Endothelial cell of umbilical vein (primary cell): ENCODE measurements around the gene COA4. TPM values are rescaled to one million over a fixed set of nuclear protein-coding genes. Genes with fewer than 3 reads are reported as not detected.

Source experiments
- BruUV-seq: library from RNA; stranded (reverse); fragments of 400-500 nt; replicated peaks from 2 replicates; lab custom pipeline; 2021; lab: Mats Ljungman, UMichigan
- CTCF ChIA-PET: fragments of 300-600, 350-600 bp; sonication (Branson Sonifier 250); formaldehyde crosslinking; loops from one replicate; lab custom pipeline; 2021; ENCODE audit warnings: antibody characterized with exemption, inconsistent platforms; lab: Charles Lee
- POLR2A ChIA-PET: fragments of 300-600, 350-600 bp; sonication (Branson Sonifier 250); formaldehyde crosslinking; loops from one replicate; lab custom pipeline; 2021; ENCODE audit warnings: antibody characterized with exemption, inconsistent platforms; lab: Charles Lee
- DNase-seq: peaks from one replicate; pipeline ENCODE4 v3.0.0-alpha.2; 2011; ENCODE audit warnings: low read depth, low spot score
- FAIRE-seq: peaks from 2 replicates; lab custom pipeline; 2011; peaks lifted over from hg19 to GRCh38; lab: Jason Lieb, UNC
- H2AFZ ChIP-seq: 2 replicates; pipeline ENCODE4 v1.6.0; 2012; ENCODE audit warnings: low read depth, low read length, control low read depth, inconsistent platforms
- H3K27ac ChIP-seq: 2 replicates; pipeline ENCODE4 v1.5.1; 2011; ENCODE audit warnings: low read depth, mild to moderate bottlenecking, control low read depth, low read length, moderate library complexity; ENCODE audit not compliant: insufficient read depth
- H3K27me3 ChIP-seq, 2 experiments: 2 replicates each; pipeline versions ENCODE4 v1.6.0 to v1.6.1; 2011; ENCODE audit warnings: low read length in 2 of 2, mixed read lengths in 1 of 2; ENCODE audit not compliant: control insufficient read depth in 2 of 2, insufficient read depth in 2 of 2
- H3K36me3 ChIP-seq, 2 experiments: 2 replicates in 1 of 2; 3 replicates in 1 of 2; pipeline ENCODE4 v1.5.1; 2011; ENCODE audit warnings: low read length in 2 of 2, mild to moderate bottlenecking in 1 of 2, moderate library complexity in 1 of 2; ENCODE audit not compliant: control insufficient read depth in 2 of 2, insufficient read depth in 2 of 2; ENCODE audit errors: extremely low read depth in 1 of 2
- H3K4me1 ChIP-seq: 3 replicates; pipeline ENCODE4 v1.5.1; 2011; ENCODE audit warnings: mild to moderate bottlenecking, low read length; ENCODE audit not compliant: control insufficient read depth, insufficient read depth; ENCODE audit errors: extremely low read depth
- H3K4me2 ChIP-seq: 2 replicates; pipeline ENCODE4 v1.6.1; 2011; ENCODE audit warnings: low read length, control low read depth, mixed read lengths; ENCODE audit not compliant: insufficient read depth
- H3K4me3 ChIP-seq, 3 experiments: fragments of 200-600 bp in 1 of 3; sonication (generic), shearing (Covaris generic) in 1 of 3; replicated peaks in 1 of 3; 2 replicates each; pipeline ENCODE4 v1.5.1; 2011 to 2016; ENCODE audit warnings: control low read depth in 3 of 3, low read length in 3 of 3, mild to moderate bottlenecking in 2 of 3, inconsistent platforms in 1 of 3, low read depth in 1 of 3, moderate library complexity in 1 of 3; ENCODE audit not compliant: insufficient read depth in 1 of 3
- H3K79me2 ChIP-seq: 2 replicates; pipeline ENCODE4 v1.6.0; 2012; ENCODE audit warnings: low read length, inconsistent platforms; ENCODE audit not compliant: control insufficient read depth, insufficient read depth
- H3K9ac ChIP-seq: replicated peaks from 2 replicates; pipeline ENCODE3; 2011; ENCODE audit warnings: low read length, control low read depth; ENCODE audit not compliant: insufficient read depth; ENCODE audit errors: extremely low read depth
- H3K9me1 ChIP-seq: replicated peaks from 3 replicates; pipeline ENCODE4 v1.6.0; 2011; ENCODE audit warnings: mild to moderate bottlenecking, low read length; ENCODE audit not compliant: control insufficient read depth, insufficient read depth; ENCODE audit errors: extremely low read depth
- H3K9me3 ChIP-seq: replicated peaks from 2 replicates; pipeline ENCODE4 v1.5.1; 2012; ENCODE audit warnings: low read length, inconsistent platforms; ENCODE audit not compliant: control insufficient read depth, insufficient read depth
- H4K20me1 ChIP-seq: replicated peaks from 2 replicates; pipeline ENCODE3; 2011; ENCODE audit warnings: mild to moderate bottlenecking, low read length; ENCODE audit not compliant: control insufficient read depth, insufficient read depth; ENCODE audit errors: extremely low read depth
- CTCF ChIP-seq, 2 donors: IDR thresholded peaks; 1 replicate in 1 of 2; 2 replicates in 1 of 2; pipeline ENCODE4 v1.5.1; 2011; ENCODE audit warnings: low read length in 2 of 2, mild to moderate bottlenecking in 2 of 2, moderate library complexity in 2 of 2, control low read depth in 1 of 2, inconsistent platforms in 1 of 2, low read depth in 1 of 2; ENCODE audit not compliant: insufficient read depth in 1 of 2; ENCODE audit errors: extremely low read depth in 1 of 2
- EZH2 ChIP-seq: IDR thresholded peaks from 2 replicates; pipeline ENCODE4 v1.6.1; 2012; ENCODE audit warnings: borderline replicate concordance, low read depth, mild to moderate bottlenecking, moderate library complexity, low read length, inconsistent platforms; ENCODE audit not compliant: severe bottlenecking
- FOS ChIP-seq: IDR thresholded peaks from 2 replicates; pipeline ENCODE4 v1.6.1; 2011; ENCODE audit warnings: mild to moderate bottlenecking, low read length, moderate library complexity, borderline replicate concordance; ENCODE audit not compliant: insufficient read depth
- GATA2 ChIP-seq: IDR thresholded peaks from 2 replicates; pipeline ENCODE4 v1.7.0; 2011; ENCODE audit warnings: low read depth, mild to moderate bottlenecking, moderate library complexity, mixed read lengths, low read length; ENCODE audit not compliant: insufficient read length, insufficient read depth
- JUN ChIP-seq: IDR thresholded peaks from 2 replicates; pipeline ENCODE4 v1.6.1; 2011; ENCODE audit warnings: borderline replicate concordance, low read depth; ENCODE audit not compliant: insufficient read length, insufficient read depth
- MAX ChIP-seq: IDR thresholded peaks from 2 replicates; pipeline ENCODE4 v1.6.1; 2011; ENCODE audit not compliant: insufficient read depth, insufficient read length
- MYC ChIP-seq: IDR thresholded peaks from one replicate; pipeline ENCODE4 v1.6.1; 2011; ENCODE audit warnings: mild to moderate bottlenecking, low read depth, low read length
- POLR2A ChIP-seq: IDR thresholded peaks from 2 replicates; pipeline ENCODE4 v1.6.1; 2012; ENCODE audit warnings: low read depth, mild to moderate bottlenecking, control low read depth, low read length
- POLR2AphosphoS5 ChIP-seq: IDR thresholded peaks from 2 replicates; pipeline ENCODE4 v1.6.1; 2012; ENCODE audit warnings: low read depth, mild to moderate bottlenecking, control low read depth, low read length, moderate library complexity; ENCODE audit not compliant: insufficient read depth
- dilution Hi-C: fragments of 300-500 bp; cut with MboI; formaldehyde crosslinking; loops from one replicate; pipeline ENCODE4 v1.15.0; 2019; ENCODE audit warnings: low sequenced_read_pairs; ENCODE audit not compliant: extremely low pct_ligation_motif_present
- intact Hi-C: fragments of 100-400 bp; cut with micrococcal nuclease; formaldehyde crosslinking; loops from one replicate; pipeline ENCODE4 v1.10.0; 2022
- polyA plus RNA-seq, 4 experiments: library from polyadenylated mRNA; depleted of rRNA in 3 of 4; stranded (reverse) in 3 of 4; unstranded in 1 of 4; fragments of >200 nt; gene quantifications; 2 replicates each; pipeline versions ENCODE4 v1.2.1 to v1.2.3, GENCODE V29; 2011 to 2012; ENCODE audit warnings: missing spikeins in 1 of 4
- total RNA-seq: library from RNA; stranded (reverse); gene quantifications from 2 replicates; pipeline ENCODE4 v1.2.3, GENCODE V29; 2021

The COA4 gene
- total and polyA plus RNA-seq, 2 donors (not counting 3 experiments of a cell fraction or from before 2014, with no cell fraction given): 58.1 to 120 TPM

- H3K9me3 ChIP-seq: no peaks in the 10 kb centered on the region
- ChIA-PET POLR2A (interaction anchor here (0.6 kb wide), 1 partner anchor 88 kb away, joined by 6 read pairs; no protein-coding TSS in a partner anchor), CTCF (interaction anchor here (0.6 kb wide), 1 partner anchor 306 kb away, joined by 3 read pairs; no protein-coding TSS in a partner anchor)
- no peak for FAIRE-seq
- intact Hi-C loops: no loop called here
- H3K4me1 ChIP-seq: no peaks in the 10 kb centered on the region
- no peak overlapping the region for H3K9ac ChIP-seq
- no peak overlapping the region for H3K27ac ChIP-seq
- no TSS peak for BruUV-seq
- TF ChIP-seq GATA2: no peak
- no peak for TF ChIP-seq JUN
- TF ChIP-seq POLR2A: no peak
- TF ChIP-seq MAX: no peak
- TF ChIP-seq POLR2AphosphoS5: no peak
- TF ChIP-seq MYC: no peak
- TF ChIP-seq CTCF (IDR thresholded peaks at IDR 0.05; ENCODE audit: extremely low read depth in 1 of 2, insufficient read depth in 1 of 2, low read depth in 1 of 2, low read length in 2 of 2): no peak
- TF ChIP-seq FOS: no peak
- TF ChIP-seq EZH2: no peak
- DNase-seq: no peak
- peaks cover 0 to 4% of the 10 kb centered on the region in 2 experiments for H3K36me3 ChIP-seq
- dilution Hi-C loops: no loop called here
- H2AFZ ChIP-seq: no peak overlapping the region
- H3K79me2 ChIP-seq: no peaks in the 10 kb centered on the region
- no peak overlapping the region for H3K4me2 ChIP-seq
- H4K20me1 ChIP-seq: no peaks in the 10 kb centered on the region
- no peaks in the 10 kb centered on the region for H3K27me3 ChIP-seq
- H3K4me3 ChIP-seq: no peak overlapping the region
- no peaks in the 10 kb centered on the region for H3K9me1 ChIP-seq
These were observed 18.2 kb upstream of the COA4 start for GRCh38 chr11:73894725-73895335.
